HG03354 (cell line): Measurements from ENCODE around the gene PCED1B.
"Not testable (repeated sequence)": the region's sequence is repeated elsewhere in the genome, so short reads cannot be mapped to it uniquely, and the experiment has no call there.

Experiments used
- ATAC-seq: cut with Tn5 transposase; IDR thresholded peaks from one replicate; pipeline ENCODE4 v1.9.1; 2021; ENCODE audit warnings: mild to moderate bottlenecking; ENCODE audit not compliant: unreplicated experiment, poor library complexity, severe bottlenecking

Gene PCED1B

DNA sequence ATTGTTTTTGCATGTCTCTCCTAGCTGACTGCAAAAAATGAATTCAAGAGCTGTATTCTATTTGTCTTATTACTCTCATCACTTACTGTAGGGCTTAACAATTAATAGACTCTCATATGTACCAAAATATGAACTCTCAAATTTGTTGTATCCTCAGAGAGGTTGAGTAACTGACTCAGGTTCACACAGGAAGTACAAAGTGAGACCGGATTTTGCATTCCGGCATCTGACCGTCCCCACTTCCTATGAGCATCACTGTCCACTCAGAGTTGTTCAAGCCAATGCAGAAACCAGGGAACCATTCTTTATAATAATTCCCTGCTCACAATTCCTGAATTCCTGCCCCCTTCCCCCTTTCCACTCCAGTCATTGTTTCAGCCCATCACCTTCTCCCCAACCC, 113.6 kb downstream of the PCED1B start:
- no peak for ATAC-seq

DNA sequence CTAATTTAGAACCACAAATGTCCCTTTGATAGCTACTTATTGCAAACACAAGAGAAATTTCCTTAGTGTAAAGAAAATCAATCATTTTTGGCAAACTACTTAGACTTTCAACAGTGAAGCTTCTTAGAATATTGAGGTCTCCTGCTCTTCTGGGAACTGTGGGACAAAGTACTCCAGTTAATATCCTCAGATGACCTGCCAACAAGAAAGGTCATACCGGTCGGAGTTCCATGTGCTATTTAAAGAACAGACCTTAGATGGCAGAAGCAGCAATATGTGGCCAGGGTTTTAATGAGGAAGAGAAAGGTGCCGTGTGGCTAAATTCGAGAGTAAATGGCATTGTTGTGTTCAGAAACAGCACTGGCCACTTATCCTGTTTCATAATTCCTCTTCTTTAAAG, 115.1 kb downstream of the PCED1B start:
- no peak for ATAC-seq

DNA sequence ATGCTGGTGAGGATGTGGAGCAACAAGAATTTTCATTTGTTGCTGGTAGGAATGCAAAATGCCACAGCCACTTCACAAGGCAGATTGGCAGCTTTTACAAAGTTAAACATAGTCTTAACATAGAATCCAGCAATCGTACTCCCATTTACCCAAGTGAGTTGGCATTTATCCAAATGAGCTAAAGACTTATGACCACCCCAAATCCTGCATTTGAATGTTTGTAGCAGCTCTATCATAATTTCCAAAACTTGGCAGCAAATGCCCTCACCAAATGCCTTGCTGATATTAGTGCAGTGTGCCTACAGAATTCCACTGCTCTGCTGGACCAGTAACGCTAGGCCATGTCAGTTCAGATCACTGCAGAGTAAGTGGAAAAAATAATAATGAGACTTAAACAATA, 121.0 kb downstream of the PCED1B start:
- ATAC-seq = no peak

GRCh38 chr12:47201190-47201589, 121.8 kb downstream of the PCED1B start:
- ATAC-seq = not testable (repeated sequence)

- no peak for ATAC-seq
Observed at GRCh38 chr12:47202176-47202575, 122.8 kb downstream of the PCED1B start.

GRCh38 chr12:47205532-47206449, 126.4 kb downstream of the PCED1B start:
- no peak for ATAC-seq

DNA sequence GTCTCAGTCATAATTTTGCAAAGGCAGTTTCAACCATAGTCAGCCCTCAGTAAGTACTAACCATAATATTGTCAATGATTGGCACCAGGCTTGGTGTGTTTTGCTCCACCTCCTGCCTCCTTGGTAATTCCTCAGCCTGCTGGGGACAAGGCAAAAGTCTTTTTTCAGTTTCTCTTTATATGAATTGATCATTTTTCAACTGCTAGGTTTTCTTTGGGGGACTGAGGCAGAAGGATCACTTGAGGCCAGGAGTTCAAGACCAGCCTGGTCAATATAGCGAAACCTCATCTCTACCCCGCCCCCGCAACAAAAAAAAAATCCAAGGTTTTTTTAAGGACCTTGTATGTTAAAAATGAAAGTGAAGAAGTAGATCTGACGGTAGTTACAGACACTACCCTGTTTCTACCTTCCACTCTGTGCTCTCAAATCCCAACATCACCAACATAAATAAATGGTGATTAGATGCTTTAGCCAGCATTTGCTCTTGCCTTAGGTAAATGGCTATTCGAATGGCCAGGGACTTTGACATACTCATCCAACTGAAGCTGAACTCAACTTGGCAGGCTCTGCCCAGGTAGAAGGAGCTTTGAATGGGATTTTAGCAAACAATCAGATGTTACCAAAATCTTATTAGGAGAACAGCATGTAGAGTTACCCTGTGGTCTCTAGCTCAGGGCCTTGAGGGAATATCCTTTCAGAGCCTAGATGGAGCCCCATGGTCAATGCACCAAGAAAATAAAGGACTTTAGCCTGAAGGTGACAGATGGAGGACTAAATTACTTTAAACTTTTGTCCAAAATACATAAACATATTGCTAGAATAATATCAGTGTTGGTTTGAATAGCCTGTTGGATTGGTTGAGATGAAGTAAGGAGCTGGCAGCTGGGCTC, 127.3 kb downstream of the PCED1B start:
- no peak for ATAC-seq

DNA sequence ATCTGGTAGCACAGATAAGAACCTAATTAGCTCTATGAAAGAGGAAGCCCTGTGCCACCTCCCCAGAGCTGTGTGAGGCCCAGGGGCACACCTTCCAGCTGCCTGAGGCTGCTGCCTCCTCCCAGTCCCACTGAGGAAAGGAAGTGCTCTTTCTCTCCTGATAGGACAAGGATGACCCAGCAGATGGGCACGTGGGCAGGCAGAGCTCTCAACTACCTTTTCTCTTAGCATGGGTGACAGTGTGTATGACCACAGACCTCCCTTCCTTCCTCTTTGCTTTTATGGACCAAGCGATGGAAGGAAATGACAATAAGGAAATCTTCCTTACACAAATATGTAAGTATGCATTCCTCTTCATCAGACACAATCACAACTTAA, 127.9 kb downstream of the PCED1B start:
- ATAC-seq = peak; percentile 72

DNA sequence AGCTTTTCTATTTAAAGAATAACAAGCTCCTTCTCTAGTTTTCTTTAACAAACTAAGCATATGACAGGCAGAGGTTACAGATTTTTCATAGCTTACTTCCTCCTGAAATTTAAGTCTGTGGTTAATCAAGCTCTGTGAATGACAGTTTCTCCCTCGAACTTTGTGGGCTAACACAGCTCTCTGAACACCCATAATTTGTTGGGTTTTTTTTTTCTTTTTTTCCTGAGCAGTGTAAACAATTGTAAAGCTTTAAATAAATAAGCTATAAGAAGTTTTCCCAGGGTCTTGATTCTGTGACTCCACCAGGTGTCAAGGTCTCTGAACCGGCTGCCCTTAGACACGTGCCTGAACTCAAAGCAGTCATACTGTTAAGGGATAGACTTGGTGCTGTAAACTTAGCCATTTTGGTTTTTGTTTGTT, 128.4 kb downstream of the PCED1B start:
- peak; percentile 75 for ATAC-seq

GRCh38 chr12:47209014-47209413, 129.6 kb downstream of the PCED1B start:
- ATAC-seq = no peak

GRCh38 chr12:47210776-47211175, 131.4 kb downstream of the PCED1B start:
- ATAC-seq = no peak

- no peak for ATAC-seq
Observed at GRCh38 chr12:47212701-47213039, 133.2 kb downstream of the PCED1B start.

DNA sequence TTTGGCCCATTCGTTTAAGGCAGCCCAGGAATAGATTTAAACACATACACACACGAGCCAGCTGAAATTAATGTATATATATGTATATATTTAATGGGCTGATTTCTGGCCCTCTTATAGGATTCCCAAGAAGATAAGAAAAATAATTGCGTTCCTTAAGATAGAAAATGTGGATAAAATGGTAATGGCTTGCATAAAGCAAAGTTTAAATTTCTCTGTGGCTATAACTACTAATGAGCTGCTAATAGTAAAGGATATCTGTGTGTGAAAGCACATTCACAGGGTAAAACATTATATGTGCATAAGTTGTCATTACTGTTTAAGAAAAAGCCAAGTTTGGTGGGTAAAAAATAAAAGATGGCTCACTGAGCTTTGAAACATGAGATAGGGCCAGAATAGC, 134.0 kb downstream of the PCED1B start:
- ATAC-seq = no peak

- no peak for ATAC-seq
Observed at GRCh38 chr12:47214001-47214619, 134.7 kb downstream of the PCED1B start.

GRCh38 chr12:47214771-47215170, 135.3 kb downstream of the PCED1B start:
- ATAC-seq = no peak

- ATAC-seq = peak; percentile 77
Observed at GRCh38 chr12:47216150-47216677, 136.8 kb downstream of the PCED1B start.

DNA sequence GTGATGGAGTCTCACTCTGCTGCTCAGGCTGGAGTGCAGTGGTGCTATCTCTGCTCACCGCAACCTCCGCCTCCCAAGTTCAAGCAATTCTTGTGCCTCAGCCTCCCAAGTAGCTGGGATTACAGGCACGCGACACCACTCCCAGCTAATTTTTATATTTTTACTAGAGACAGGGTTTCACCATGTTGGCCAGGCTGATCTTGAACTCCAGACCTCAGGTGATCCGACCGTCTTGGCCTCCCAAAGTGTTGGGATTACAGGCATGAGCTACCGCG, 138.1 kb downstream of the PCED1B start:
- ATAC-seq = not testable (repeated sequence)

DNA sequence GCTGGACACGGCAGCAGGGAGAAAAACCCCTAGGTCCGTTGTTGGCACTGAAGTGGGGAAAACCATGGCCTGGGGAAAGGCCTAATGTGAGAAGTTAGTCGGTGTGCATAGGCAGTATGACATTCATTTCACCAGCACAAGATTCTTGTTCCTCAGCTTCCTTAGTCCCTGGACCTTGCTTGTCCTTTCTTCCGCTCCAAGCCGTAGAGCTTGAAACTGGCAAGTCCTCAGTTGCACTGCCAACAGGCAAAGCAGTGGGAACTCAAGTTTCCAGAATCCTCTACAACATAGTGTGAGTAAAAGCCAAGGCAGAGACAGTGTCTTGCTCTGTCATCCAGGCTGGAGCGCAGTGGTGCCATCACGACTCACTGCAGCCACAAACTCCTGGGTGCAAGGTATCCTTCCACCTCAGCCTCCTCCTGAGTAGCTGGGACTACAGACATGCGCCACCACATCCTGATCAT, 138.8 kb downstream of the PCED1B start:
- ATAC-seq = no peak

GRCh38 chr12:47219243-47219642, 139.8 kb downstream of the PCED1B start:
- no peak for ATAC-seq
